HG03060 (cell line): Measurements from ENCODE around the gene CREBRF.
"Not testable (repeated sequence)": the region's sequence is repeated elsewhere in the genome, so short reads cannot be mapped to it uniquely, and the experiment has no call there.

ENCODE experiments used
- ATAC-seq: cut with Tn5 transposase; IDR thresholded peaks from one replicate; pipeline ENCODE4 v1.9.1; 2021; ENCODE audit warnings: low read depth, moderate number of reproducible peaks; ENCODE audit not compliant: unreplicated experiment

The CREBRF gene

DNA sequence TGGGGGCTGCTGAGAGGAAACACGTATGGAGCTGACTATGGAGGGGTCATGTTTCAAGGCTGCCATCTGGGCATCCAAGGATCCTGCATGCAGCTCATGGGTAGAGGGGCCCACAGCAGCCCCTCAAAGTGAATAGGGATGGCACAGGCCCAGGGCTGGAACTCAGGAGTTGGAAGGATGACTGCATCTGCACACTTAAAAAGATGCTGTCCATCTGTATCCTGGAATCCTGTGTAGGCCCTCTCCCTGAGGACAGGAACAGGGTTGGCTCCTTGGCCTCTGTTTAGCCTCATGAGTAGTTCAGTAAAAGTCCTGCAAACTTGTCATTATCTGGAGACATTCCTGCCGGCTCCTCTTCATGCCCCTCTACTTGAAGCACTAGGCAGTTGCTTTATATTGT lies 92.2 kb downstream of the CREBRF start:
- ATAC-seq, result no peak

DNA sequence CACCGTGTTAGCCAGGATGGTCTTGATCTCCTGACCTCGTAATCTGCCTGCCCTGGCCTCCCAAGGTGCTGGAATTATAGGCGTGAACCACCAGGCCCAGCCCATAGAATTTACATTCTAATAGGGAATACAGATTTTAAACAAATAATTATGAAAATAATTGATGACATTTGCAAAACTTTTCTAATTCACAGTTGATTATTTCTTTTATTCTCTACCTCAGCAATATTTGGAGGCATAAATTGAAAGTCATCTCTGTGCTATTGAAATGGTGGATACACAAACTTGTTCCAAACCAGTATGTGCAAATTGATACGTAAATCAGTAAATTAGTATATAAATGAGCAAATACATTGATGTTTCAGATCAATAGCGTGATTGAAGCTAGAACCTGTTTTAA lies 96.4 kb downstream of the CREBRF start:
- ATAC-seq, result no peak

DNA sequence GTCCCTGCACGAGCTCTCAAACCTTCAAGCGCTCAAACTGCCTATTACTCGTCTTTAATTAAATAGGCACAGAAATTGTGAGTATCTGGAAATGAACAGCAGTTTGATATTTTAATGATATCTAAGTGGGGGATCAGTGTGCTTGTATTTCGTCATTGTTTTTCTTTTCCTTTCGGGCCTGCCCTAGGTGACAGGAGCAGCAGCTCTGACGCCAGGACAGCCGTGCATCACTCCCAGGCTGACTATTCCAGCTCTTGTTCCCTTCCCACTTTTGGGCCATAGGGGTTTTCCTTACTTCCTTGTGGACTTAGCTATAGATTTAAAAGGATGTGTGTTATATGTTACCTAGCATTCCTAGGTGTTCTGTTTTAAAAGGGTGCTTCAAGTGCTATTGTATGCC lies 97.7 kb downstream of the CREBRF start:
- no peak for ATAC-seq

DNA sequence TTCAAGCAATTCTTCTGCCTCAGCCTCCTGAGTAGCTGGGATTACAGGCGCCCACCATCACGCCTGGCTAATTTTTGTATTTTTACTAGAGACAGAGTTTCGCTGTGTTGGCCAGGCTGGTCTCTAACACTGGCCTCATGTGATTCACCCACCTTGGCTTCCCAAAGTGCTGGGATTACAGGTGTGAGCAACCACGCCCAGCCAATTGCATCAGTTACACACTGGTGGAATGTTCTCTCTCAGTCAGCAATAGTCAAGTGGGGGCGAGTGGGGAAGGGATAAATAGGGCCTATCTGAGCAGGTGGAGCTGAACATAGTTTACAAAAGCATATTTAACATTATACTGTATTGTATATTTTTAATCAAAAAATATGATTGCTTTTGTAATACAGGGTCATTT lies 98.5 kb downstream of the CREBRF start:
- ATAC-seq, result not testable (repeated sequence)

DNA sequence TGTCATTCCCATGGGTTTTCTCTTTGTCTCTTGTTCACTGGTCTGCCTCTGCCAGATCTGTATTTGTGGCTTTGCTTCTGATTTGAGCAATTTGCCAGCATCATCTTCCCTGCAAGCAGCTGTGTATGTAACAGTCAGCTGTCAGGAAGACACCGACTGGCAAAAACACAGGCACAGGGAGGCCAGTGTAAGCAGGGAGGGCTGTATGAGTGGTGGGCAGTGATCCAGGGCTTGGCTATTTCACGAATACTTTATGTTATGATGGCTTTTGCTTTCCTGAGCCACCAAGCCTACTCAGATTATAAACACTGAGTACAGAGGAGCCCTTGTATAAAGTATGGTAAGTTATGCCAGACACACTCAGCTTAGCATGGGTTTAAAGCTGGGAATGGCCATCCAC lies 99.8 kb downstream of the CREBRF start:
- ATAC-seq, result no peak

DNA sequence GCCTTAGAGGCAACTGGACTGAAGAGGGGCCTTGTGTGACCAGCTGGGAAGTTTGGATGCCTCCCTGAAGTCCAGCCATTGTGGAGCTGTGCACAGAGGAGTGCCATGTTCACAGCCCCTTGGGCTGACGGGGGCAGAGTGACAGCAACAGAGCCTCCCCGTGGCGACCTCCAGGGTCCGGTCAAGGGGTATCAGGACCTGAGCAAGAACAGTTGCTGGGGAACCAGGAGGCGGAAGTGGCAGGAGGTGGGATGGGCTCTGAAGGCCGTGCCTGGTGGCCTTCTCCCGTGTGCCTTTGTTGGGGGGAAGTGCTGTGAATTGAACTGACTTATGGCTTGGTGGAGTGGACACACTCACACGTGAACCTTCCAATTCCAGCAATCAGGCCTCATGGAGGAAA lies 102.2 kb downstream of the CREBRF start:
- no peak for ATAC-seq

DNA sequence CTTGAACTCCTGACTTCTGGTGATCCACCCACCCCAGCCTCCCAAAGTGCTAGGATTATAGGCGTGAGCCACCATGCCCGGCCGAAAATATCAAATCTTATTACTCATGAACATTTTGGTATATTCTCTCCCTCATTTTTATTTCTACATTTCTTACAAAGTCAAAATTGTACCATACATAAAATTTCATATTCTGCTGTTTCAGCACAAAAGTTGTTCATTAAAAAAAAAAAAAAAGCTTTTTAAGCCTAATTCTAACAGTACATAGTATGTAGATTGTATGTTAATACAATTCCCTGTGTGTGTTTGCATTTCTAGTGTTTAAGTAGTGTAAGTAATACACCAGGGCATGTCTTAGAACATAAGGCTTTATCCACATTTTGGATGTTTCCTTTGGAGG lies 103.1 kb downstream of the CREBRF start:
- no peak for ATAC-seq

DNA sequence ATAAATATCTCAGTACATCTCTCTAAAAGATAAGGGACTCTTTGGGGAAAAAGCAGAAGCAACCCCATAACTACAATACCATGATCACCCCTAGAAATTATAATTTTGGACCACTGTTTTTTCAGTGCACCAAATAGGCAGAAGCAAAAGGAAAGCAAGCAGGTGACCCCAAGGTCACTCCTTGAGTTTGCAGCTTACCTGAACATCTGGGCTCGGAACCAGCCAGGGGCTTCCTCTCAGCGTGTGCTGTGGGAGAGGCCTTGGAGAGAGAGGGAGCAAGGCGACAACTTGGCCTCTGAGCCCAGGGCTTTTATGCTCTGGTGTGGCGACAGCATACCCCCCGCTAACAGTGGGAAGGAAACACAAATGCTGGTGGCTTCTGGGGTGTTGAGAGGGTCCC lies 105.0 kb downstream of the CREBRF start:
- ATAC-seq, result no peak

DNA sequence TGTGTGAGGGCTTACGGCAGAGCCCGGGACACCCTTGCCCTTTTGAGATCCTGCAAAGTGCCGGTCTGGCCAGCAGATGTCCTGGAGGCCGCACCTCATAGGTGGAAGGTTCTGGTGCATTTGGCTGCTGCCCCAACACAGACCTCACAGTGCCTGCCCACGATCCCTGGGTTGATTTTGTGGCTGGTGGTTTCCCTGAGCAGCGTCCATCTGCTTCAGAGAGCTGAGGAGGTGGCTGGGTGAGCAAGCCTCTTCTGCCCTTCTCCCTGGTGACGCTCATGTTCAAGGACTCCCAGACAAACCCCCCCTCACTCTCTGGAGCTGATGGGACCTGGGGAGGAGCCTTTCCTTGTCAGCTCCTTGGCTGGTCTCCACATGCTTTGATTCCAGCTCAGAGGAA lies 107.1 kb downstream of the CREBRF start:
- no peak for ATAC-seq

DNA sequence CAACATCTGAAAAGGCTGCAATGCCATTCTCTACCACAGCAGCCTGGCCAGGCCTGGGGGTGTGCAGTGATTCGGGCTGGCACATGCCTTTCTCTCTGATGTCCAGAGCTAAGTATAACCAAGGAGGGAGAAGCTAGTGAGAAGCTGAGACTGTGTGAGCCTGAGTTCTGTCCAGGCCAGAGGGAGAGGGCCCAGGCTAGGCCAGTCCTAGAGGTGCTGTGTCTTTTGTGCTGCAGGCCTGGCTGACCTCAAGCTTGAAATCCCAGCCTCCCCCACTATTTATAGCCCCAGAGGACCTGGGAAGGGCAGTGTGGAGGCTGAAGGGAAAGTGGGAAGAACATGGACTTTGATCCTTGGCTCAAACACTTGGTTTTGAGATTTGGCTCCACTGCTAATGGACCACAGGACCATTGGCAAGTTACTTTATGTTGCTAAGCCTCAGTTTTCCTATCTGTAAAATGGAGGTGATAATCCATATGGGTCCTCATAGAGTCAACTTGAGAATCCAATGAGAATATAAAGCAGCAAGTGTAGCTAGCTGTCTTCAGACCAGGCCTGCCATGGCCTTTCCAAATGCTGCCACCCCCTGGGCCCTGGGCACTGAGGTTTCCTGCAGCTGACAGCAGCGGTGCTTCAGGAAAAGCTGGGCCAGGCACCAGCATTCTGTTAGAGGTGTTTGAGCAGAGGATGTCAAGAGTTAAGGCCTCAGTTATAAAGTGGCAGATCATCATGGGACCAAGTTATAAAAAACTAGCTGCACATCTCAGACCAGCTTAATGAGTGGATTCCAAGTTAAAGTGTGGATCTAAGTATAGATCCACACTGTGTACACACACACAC lies 109.2 kb downstream of the CREBRF start:
- ATAC-seq, result no peak

DNA sequence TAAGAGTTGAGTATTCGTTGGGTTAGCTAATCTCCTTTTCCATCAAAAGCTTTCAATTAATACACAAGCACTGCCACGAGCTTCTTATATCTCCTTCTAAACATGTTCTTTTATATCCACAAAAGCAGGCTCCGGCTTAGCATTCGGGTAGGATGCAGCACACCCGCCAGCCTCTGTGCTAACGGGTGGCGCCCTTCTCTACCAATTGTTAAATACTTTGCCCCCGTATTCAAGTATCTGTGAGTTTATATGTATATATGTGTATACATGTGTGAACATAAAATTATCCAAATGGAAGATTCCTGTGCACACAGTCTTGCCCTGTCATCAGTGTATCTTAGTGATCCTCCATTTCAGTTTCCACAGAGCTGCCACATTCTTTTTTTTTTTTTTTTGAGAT lies 116.0 kb downstream of the CREBRF start:
- ATAC-seq, result no peak

DNA sequence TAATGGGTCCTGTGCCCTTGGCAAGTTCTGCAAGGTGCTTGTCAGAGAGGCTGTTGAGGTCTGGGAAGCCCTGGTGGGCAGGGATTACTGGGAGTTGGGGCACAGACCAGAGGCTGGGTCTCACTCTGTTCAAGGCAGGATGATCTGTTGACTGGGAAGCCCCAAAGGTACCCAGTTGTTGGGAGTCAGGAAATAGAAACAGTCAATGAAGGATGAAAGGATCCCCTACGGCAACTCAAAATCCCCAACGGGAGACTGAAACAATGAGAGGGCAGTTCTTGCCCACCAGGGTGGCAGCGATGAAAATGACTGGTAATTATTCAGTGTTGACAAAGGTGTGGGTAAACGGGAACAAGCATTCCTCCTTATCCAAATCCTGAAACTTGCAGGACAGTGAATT lies 119.4 kb downstream of the CREBRF start:
- ATAC-seq, result no peak

DNA sequence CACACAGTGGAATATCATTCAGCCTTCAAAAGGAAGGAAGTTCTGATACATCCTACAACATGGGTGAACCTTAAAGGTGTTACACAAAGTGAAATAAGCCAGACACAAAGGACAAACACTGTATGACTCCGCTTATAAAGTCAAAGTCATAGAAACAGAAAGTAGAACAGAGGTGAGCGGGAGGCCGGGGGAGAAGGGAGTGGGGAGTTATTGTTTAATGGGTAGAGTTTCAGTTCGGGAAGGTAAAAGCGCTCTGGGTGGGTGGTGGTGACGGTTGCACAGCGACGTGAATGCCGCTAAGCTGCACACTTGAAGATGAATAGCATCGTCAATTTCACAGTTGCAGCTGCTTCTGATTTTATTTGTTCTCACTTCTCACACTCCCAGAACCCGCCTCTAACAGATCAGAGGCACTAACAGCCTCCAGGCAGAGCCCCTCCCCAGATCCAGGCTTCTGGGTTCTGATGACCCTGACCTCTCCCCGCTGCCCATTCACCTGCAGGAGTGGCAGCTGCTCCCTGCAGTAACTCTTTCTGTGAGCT lies 122.3 kb downstream of the CREBRF start:
- ATAC-seq, result no peak

DNA sequence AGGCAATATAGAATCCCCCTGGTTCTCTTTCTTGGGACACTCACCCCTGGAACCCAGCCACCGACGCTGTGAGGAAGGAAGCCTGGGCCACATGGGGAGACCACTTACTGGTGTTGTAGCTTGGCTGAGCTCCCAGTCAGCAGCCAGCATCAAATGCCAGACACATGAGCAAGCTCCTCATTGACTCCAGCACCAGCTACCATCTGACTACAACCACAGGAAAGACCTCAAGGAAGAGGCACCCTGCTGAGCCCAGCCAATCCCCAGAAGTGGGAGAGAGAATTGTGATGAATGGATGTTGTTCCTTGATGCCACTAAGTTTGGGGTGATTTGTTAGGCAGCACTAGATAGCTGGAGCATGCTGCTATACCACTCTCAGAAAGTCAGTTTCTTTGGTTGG lies 124.2 kb downstream of the CREBRF start:
- no peak for ATAC-seq

DNA sequence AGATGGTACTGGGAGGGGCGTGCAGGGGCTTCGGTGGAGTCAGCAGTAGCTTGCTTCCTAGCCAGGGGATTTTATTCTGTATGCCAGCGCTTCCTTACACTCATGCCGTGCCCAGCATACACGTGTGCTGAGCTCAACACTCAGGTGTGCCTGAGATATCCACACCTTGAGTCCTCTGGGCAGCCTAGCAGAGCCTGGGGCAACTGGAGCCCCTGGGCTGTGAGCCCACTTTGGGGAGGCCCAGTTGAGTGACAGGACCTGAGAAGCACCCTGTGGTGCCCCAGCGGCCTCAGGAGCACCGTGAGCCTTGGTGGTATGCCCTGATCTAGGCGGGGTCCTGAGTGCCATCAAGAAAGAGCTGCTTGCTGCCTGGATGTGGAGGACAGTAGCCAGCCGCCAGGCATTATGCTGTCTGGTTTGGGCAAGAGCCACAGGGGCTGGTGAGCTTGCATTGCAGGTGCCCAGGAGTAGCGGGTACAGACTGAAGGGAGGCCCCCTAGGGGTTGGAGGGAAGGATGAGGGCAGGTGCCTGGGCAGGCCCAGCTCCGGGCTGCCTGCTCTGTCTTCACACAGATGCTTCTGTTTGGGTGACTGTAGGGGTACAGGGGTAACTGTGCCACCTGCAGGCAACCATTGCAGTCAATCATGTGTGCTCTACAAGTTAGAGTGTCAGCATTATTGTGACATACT lies 131.0 kb downstream of the CREBRF start:
- no peak for ATAC-seq

DNA sequence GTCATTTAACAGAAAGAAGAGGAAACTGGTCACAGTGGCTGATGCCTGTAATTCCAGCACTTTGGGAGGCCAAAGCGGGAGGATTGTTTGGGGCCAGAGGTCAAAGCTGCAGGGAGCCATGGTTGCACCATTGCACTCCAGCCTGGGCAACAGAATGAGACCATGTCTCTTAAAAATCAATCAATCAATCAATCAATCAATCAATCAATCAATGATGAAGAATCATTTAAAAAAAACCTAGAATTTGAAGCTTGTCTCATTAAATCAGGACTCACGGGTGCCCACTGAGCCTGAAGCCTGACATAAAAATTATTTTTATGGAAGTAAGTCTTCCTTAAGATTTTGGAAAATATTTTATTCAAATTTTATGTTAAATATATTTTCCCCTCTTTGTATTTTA lies 132.1 kb downstream of the CREBRF start:
- no peak for ATAC-seq
